Suprapubic skin (tissue), 4 donors: ENCODE measurements around the gene SASH1. TPM values are rescaled to one million over a fixed set of nuclear protein-coding genes. Genes with fewer than 3 reads are reported as not detected.
A peak's percentile ranks its signal among the peaks of the same experiment; 100 is the strongest.

ENCODE experiments used
- DNase-seq, 2 donors: peaks; one replicate each; pipeline ENCODE4 v3.0.0-alpha.2; 2019; ENCODE audit warnings: low spot score in 2 of 2
- H3K27ac ChIP-seq: fragments of 200-600 bp; sonication (generic); one replicate; pipeline ENCODE4 v1.5.1; 2019
- H3K27me3 ChIP-seq: fragments of 200-600 bp; sonication (generic); one replicate; pipeline ENCODE4 v1.5.1; 2019
- H3K36me3 ChIP-seq: fragments of 200-600 bp; sonication (generic); one replicate; pipeline ENCODE4 v1.5.1; 2019
- H3K4me1 ChIP-seq: fragments of 200-600 bp; sonication (generic); one replicate; pipeline ENCODE4 v1.5.1; 2019
- H3K4me3 ChIP-seq: fragments of 200-600 bp; sonication (generic); one replicate; pipeline ENCODE4 v1.5.1; 2019; ENCODE audit warnings: mild to moderate bottlenecking
- H3K9me3 ChIP-seq: fragments of 200-600 bp; sonication (generic); one replicate; pipeline ENCODE4 v1.5.1; 2019
- EP300 ChIP-seq: sonication (generic); formaldehyde crosslinking; IDR thresholded peaks from one replicate; pipeline ENCODE4 v1.6.1; 2017; ENCODE audit warnings: antibody characterized with exemption
- POLR2A ChIP-seq, 2 donors: fragments of 450-650 bp; IDR thresholded peaks; one replicate each; pipeline ENCODE4 v1.6.1; 2017; ENCODE audit warnings: antibody characterized with exemption in 2 of 2, mild to moderate bottlenecking in 2 of 2, moderate library complexity in 2 of 2
- POLR2AphosphoS5 ChIP-seq, 3 donors: sonication (generic); formaldehyde crosslinking; IDR thresholded peaks; one replicate each; pipeline ENCODE4 v1.6.1; 2017; ENCODE audit warnings: antibody characterized with exemption in 3 of 3
- WGBS: methylation state at CpG from one replicate; pipeline ENCODE4 v1.1.5; 2018; 5-methylcytosine and 5-hydroxymethylcytosine counted together
- total RNA-seq, 4 donors: library from RNA; depleted of rRNA; stranded (reverse); fragments of >200 nt; gene quantifications; one replicate each; pipeline ENCODE4 v1.1.0, GENCODE V29; 2016
- TF ChIP-seq, protein P1 (sequence below), 2 donors: fragments of 200-600 bp in 1 of 2; fragments of 450-650 bp in 1 of 2; sonication (generic) in 1 of 2; IDR thresholded peaks; one replicate each; pipeline ENCODE4 v1.5.1; 2016 to 2019; ENCODE audit warnings: antibody characterized with exemption in 2 of 2, mild to moderate bottlenecking in 1 of 2, moderate library complexity in 1 of 2

The SASH1 gene
- total RNA-seq, 4 donors from 2014 or later = 59.1 to 139 (median 77.1) TPM

DNA sequence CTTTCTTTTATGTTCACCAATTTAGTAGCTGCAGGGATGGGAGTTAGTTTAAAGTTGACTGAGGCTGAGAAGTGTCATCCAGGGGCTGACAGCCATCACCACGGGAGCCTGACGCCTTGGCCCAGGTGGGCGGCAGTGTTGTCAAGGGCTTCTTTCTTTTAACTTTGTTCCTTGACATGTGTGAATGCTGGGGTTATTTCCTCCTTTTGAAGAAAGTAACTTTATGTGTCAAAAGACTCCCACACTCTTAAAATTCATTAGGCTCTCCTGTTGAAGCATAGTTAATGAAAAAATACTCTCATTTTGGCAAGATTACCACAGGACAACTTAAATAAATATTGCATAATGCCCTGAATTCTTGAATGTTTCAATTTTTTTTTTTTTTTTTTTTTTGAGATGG, 50.0 kb downstream of the SASH1 start:
- Histone ChIP-seq H3K4me1 (peaks cover 19% of the 10 kb centered on the region), H3K9me3 (no peaks in the 10 kb centered on the region), H3K36me3 (peaks cover 14% of the 10 kb centered on the region), H3K4me3 (no peak overlapping the region), H3K27me3 (no peaks in the 10 kb centered on the region), H3K27ac (no peak overlapping the region)
- TF ChIP-seq EP300 (no peak), POLR2A (IDR thresholded peaks at IDR 0.05) (no peak), POLR2AphosphoS5 (IDR thresholded peaks at IDR 0.05) (no peak)
- TF ChIP-seq, protein P1, sequence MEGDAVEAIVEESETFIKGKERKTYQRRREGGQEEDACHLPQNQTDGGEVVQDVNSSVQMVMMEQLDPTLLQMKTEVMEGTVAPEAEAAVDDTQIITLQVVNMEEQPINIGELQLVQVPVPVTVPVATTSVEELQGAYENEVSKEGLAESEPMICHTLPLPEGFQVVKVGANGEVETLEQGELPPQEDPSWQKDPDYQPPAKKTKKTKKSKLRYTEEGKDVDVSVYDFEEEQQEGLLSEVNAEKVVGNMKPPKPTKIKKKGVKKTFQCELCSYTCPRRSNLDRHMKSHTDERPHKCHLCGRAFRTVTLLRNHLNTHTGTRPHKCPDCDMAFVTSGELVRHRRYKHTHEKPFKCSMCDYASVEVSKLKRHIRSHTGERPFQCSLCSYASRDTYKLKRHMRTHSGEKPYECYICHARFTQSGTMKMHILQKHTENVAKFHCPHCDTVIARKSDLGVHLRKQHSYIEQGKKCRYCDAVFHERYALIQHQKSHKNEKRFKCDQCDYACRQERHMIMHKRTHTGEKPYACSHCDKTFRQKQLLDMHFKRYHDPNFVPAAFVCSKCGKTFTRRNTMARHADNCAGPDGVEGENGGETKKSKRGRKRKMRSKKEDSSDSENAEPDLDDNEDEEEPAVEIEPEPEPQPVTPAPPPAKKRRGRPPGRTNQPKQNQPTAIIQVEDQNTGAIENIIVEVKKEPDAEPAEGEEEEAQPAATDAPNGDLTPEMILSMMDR (IDR thresholded peaks at IDR 0.05) = no peak
- DNase-seq = no peak
- 42% methylated on average over 3 of the region's 3 CpGs for WGBS

DNA sequence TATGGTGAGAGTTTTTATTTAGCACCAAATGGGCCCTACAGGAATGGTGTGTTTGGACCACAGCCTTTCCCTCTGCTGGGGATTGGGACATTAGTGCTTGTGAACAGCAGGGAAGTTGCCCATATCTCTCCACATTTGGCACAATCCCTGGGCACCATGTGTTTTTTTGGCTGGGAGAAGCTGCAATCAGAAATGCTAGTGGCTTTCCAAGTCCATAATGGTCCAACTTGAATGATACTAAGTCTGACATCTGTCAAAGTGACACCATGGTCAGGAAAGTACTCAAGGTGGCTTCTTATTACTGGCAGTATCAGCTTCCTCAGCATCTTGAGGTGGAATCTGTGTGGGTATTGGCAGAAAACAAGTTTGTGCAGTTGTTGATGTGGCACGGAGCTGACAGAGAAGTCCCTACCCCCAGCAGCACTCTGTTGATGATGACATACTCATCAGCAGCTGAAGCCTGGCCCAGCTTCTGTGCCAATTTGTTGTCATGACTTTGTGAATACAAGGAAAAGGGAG, 53.0 kb downstream of the SASH1 start:
- Histone ChIP-seq H3K4me3 (no peak overlapping the region), H3K27me3 (no peaks in the 10 kb centered on the region), H3K4me1 (peaks cover 13% of the 10 kb centered on the region), H3K9me3 (no peaks in the 10 kb centered on the region), H3K36me3 (peaks cover 8% of the 10 kb centered on the region), H3K27ac (peak overlapping the region; percentile 23)
- no peak for DNase-seq
- WGBS = 25% methylated on average over 1 of the region's 1 CpG
- TF ChIP-seq EP300 (no peak), POLR2A (IDR thresholded peaks at IDR 0.05) (no peak), POLR2AphosphoS5 (IDR thresholded peaks at IDR 0.05) (no peak)
- TF ChIP-seq, protein P1 (IDR thresholded peaks at IDR 0.05) = no peak

DNA sequence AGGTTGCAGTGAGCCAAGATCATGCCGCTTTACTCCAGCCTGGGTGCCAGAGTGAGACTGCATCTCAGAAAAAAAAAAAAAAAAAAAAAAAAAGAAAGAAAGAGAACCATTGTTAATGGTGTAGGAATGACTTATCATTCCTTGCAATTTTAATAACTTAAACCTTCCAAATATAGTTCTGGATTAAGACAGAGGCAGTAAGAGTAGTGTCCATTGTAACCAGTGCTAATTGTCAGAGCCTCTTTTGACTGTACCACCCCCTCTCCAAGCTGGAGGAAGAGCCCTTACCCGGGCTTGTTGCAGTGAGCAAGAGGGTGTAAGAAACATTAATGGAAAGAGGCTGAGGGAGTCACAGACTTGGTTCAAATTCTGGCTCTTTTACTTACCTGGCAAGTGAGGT, 53.8 kb downstream of the SASH1 start:
- no peak for TF ChIP-seq POLR2AphosphoS5 (IDR thresholded peaks at IDR 0.05)
- TF ChIP-seq, protein P1 (IDR thresholded peaks at IDR 0.05) = no peak
- TF ChIP-seq EP300 = no peak
- no peak for TF ChIP-seq POLR2A (IDR thresholded peaks at IDR 0.05)
- Histone ChIP-seq H3K27ac (peak overlapping the region; percentile 7), H3K4me1 (peaks cover 17% of the 10 kb centered on the region), H3K4me3 (no peak overlapping the region), H3K27me3 (no peaks in the 10 kb centered on the region), H3K9me3 (no peaks in the 10 kb centered on the region), H3K36me3 (peaks cover 6% of the 10 kb centered on the region)
- WGBS = 71% methylated on average over 2 of the region's 2 CpGs
- no peak for DNase-seq

DNA sequence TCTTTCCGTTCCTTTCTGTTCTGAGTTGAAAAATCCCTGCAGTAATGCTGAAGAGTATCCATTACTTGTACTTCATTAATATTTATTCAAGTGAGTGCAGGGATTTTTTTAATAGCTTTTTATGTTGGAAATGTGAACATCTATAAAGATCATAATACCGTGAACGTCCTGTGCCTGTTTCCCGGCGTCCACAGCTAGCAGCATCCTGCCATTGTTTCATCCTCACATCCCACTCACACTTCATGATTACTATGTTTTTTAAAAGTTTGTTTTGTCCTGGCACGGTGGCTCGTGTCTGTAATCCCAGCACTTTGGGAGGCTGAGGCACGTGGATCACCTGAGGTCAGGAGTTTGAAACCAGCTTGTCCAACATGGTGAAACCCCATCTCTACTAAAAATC, 54.3 kb downstream of the SASH1 start:
- TF ChIP-seq EP300 (no peak), POLR2A (IDR thresholded peaks at IDR 0.05) (no peak), POLR2AphosphoS5 (IDR thresholded peaks at IDR 0.05) (no peak)
- TF ChIP-seq, protein P1 (IDR thresholded peaks at IDR 0.05) = no peak
- DNase-seq = no peak
- H3K4me3 ChIP-seq = no peak overlapping the region
- H3K4me1 ChIP-seq = peaks cover 22% of the 10 kb centered on the region
- 85% methylated on average over 8 of the region's 8 CpGs for whole genome bisulfite sequencing
- peak overlapping the region; percentile 66 for H3K27ac ChIP-seq
- no peaks in the 10 kb centered on the region for H3K9me3 ChIP-seq
- peaks cover under 1% of the 10 kb centered on the region for H3K36me3 ChIP-seq
- H3K27me3 ChIP-seq = no peaks in the 10 kb centered on the region

DNA sequence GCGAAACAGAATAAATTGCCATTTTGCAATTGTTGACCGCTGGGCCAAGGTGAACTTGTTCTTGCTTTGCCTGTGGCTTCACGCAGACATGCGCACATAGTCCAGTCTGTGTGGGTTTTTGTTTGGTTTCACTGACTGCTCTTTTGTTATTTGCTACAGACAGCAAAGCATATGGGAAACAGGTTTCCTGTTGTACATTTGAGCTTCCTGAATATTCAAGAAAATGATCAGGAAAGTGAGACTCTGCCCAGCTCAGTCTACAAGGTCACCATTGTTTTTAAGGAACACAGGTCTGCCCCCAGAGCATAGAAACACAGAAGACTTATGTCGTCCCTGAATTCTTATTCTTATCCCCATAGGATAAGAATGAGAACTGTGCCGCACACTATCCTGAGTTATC, 55.6 kb downstream of the SASH1 start:
- WGBS = 74% methylated on average over 6 of the region's 6 CpGs

More for the DNA sequence above, 55.6 kb downstream of the SASH1 start:
- TF ChIP-seq EP300 (no peak), POLR2AphosphoS5 (IDR thresholded peaks at IDR 0.05) (no peak), POLR2A (IDR thresholded peaks at IDR 0.05) (no peak)
- TF ChIP-seq, protein P1 (IDR thresholded peaks at IDR 0.05) = no peak
- Histone ChIP-seq H3K27ac (peak overlapping the region; percentile 66), H3K4me3 (no peak overlapping the region), H3K27me3 (no peaks in the 10 kb centered on the region), H3K9me3 (no peaks in the 10 kb centered on the region), H3K4me1 (peaks cover 27% of the 10 kb centered on the region), H3K36me3 (no peaks in the 10 kb centered on the region)
- DNase-seq = no peak
